HepG2 (cell line): ENCODE results near the gene RAP2A. TPM values are rescaled to one million over a fixed set of nuclear protein-coding genes. Genes with fewer than 3 reads are reported as not detected.

ENCODE experiments used
- ASH2L ChIP-seq: fragments of 300-600, 200-600 bp; sonication (generic); IDR thresholded peaks from 2 replicates; pipeline ENCODE4 v1.7.0; 2017; ENCODE audit warnings: low read depth, mild to moderate bottlenecking, moderate library complexity, mixed read lengths, low read length; ENCODE audit not compliant: insufficient read length
- GATA4 ChIP-seq: sonication (generic); IDR thresholded peaks from 2 replicates; pipeline ENCODE4 v1.6.1; 2016; ENCODE audit warnings: antibody characterized with exemption, low read depth, borderline replicate concordance
- HNRNPK ChIP-seq: fragments of 200-400 bp; formaldehyde crosslinking; IDR thresholded peaks from 2 replicates; pipeline ENCODE4 v1.6.1; 2018; ENCODE audit warnings: low read length, low read depth, moderate library complexity, mild to moderate bottlenecking; ENCODE audit not compliant: poor library complexity, severe bottlenecking
- POGK ChIP-seq: sonication (generic); formaldehyde crosslinking; conservative IDR thresholded peaks from 2 replicates; pipeline ENCODE4 v1.8.0; 2022; ENCODE audit warnings: mild to moderate bottlenecking, moderate library complexity, missing genetic modification reagents
- PPARG ChIP-seq: conservative IDR thresholded peaks from 2 replicates; pipeline ENCODE4 v1.6.1; 2016; ENCODE audit warnings: missing biosample characterization, missing genetic modification reagents
- ZBTB7A ChIP-seq: sonication (generic); formaldehyde crosslinking; IDR thresholded peaks from 2 replicates; pipeline ENCODE4 v1.8.0; 2022; ENCODE audit warnings: mild to moderate bottlenecking, missing genetic modification reagents
- ZNF207 ChIP-seq: fragments of 450-650 bp; IDR thresholded peaks from 2 replicates; pipeline ENCODE4 v1.6.1; 2016; ENCODE audit warnings: antibody characterized with exemption, borderline replicate concordance
- ZNF496 ChIP-seq: sonication (generic); formaldehyde crosslinking; IDR thresholded peaks from 2 replicates; pipeline ENCODE4 v1.8.1; 2023; ENCODE audit warnings: mild to moderate bottlenecking, moderate library complexity, missing genetic modification reagents; ENCODE audit not compliant: insufficient replicate concordance
- ZNF607 ChIP-seq: sonication (generic); formaldehyde crosslinking; IDR thresholded peaks from 2 replicates; pipeline ENCODE4 v1.5.1; 2020; ENCODE audit warnings: missing genetic modification reagents, mild to moderate bottlenecking, borderline replicate concordance
- ZNF614 ChIP-seq: IDR thresholded peaks from 2 replicates; pipeline ENCODE4 v1.6.1; 2018; ENCODE audit warnings: missing biosample characterization, missing genetic modification reagents, inconsistent platforms, borderline replicate concordance
- ZNF670 ChIP-seq: sonication (generic); formaldehyde crosslinking; IDR thresholded peaks from 2 replicates; pipeline ENCODE4 v1.8.0; 2022; ENCODE audit warnings: mild to moderate bottlenecking, missing genetic modification reagents, borderline replicate concordance
- ZNF883 ChIP-seq: sonication (generic); formaldehyde crosslinking; IDR thresholded peaks from 2 replicates; pipeline ENCODE4 v1.5.1; 2020; ENCODE audit warnings: mild to moderate bottlenecking, missing genetic modification reagents; ENCODE audit errors: not compliant biosample characterization
- polyA plus RNA-seq, 8 experiments: library from polyadenylated mRNA; depleted of rRNA in 3 of 8; stranded (reverse) in 7 of 8; unstranded in 1 of 8; fragments of >200 nt; fragmentation: Illumina TruSeq in 4 of 8; extraction: Trizol in 4 of 8; gene quantifications; 2 replicates each; pipeline versions ENCODE4 v1.2.1 to v1.2.3, GENCODE V29; 2011 to 2016; ENCODE audit warnings: low read depth in 4 of 8, missing spikeins in 1 of 8, mixed read lengths in 1 of 8; ENCODE audit not compliant: insufficient read depth in 1 of 8
- total RNA-seq, 5 experiments: library from RNA; depleted of rRNA; stranded (reverse); fragments of >200 nt; fragmentation: Illumina TruSeq; extraction: Trizol; gene quantifications; 2 replicates each; pipeline ENCODE4 v1.2.3, GENCODE V29; 2016; ENCODE audit warnings: low read depth in 1 of 5
- TF ChIP-seq, protein P1 (sequence below), 2 experiments: sonication (generic) in 1 of 2; formaldehyde crosslinking in 1 of 2; IDR thresholded peaks; 2 replicates each; pipeline versions ENCODE4 v1.4.0 to v1.6.1; 2016 to 2020; ENCODE audit warnings: borderline replicate concordance in 1 of 2, low read depth in 1 of 2, mild to moderate bottlenecking in 1 of 2, missing genetic modification reagents in 1 of 2

The RAP2A gene
- total and polyA plus RNA-seq, 2 of the 13 experiments (the other 11 are each of a cell fraction or from before 2014, with no cell fraction given) = 9.9 to 23.1 TPM

GRCh38 chr13:97434397-97435201 lies 630 bp downstream of the RAP2A start (continued):
- TF ChIP-seq, protein P1, sequence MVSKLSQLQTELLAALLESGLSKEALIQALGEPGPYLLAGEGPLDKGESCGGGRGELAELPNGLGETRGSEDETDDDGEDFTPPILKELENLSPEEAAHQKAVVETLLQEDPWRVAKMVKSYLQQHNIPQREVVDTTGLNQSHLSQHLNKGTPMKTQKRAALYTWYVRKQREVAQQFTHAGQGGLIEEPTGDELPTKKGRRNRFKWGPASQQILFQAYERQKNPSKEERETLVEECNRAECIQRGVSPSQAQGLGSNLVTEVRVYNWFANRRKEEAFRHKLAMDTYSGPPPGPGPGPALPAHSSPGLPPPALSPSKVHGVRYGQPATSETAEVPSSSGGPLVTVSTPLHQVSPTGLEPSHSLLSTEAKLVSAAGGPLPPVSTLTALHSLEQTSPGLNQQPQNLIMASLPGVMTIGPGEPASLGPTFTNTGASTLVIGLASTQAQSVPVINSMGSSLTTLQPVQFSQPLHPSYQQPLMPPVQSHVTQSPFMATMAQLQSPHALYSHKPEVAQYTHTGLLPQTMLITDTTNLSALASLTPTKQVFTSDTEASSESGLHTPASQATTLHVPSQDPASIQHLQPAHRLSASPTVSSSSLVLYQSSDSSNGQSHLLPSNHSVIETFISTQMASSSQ (IDR thresholded peaks at IDR 0.05; ENCODE audit: low read depth) = no peak
- TF ChIP-seq, protein P1 (CRISPR knock-in tag; IDR thresholded peaks at IDR 0.05; ENCODE audit: borderline replicate concordance) = no peak
- TF ChIP-seq ZNF614 (CRISPR knock-in tag) (no peak), POGK (CRISPR knock-in tag) (no peak), ASH2L (peak; percentile 61), ZNF607 (CRISPR knock-in tag) (0 out of 2 replicates have a peak, but pooled peaks have one; percentile 35), ZBTB7A (peak; percentile 49; the same call in 1 of the 2 replicates), ZNF883 (CRISPR knock-in tag) (no peak), GATA4 (no peak), HNRNPK (no peak), ZNF207 (no peak), PPARG (CRISPR knock-in tag) (no peak), ZNF496 (CRISPR knock-in tag) (no peak), ZNF670 (CRISPR knock-in tag) (no peak)
- TF ChIP-seq, all 625 proteins: peak for 32
